LHCN-M2 (cell line): ENCODE results near the gene OSBPL3. TPM values are rescaled to one million over a fixed set of nuclear protein-coding genes. Genes with fewer than 3 reads are reported as not detected.

Experiments used
- DNase-seq: peaks from one replicate; pipeline ENCODE4 v3.0.0-alpha.2; 2012; ENCODE audit warnings: low read depth
- total RNA-seq: library from RNA; depleted of rRNA; stranded (reverse); fragments of >200 nt; gene quantifications from 2 replicates; pipeline ENCODE4 v1.2.3, GENCODE V29; 2014

The OSBPL3 gene
- total RNA-seq, 1 experiment from 2014 or later, result 48.7 TPM

DNA sequence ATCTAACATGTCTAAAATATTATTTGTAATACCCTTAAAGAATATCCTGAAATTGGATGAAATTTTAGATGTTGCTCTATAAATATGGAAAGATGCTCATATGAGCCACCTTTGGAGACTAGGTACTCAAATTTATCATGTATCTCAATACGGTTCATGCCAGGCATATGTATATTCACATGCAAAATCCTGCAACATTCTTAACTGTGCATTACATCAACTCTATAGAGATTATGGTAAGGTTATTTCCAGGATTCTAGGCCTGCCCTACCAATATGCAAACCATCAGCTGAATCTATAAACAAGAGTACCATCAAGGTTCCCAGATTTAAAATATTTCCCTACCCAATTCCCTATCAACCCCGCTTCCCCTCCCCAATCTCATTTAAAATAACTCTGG lies 27.5 kb downstream of the OSBPL3 start:
- no peak for DNase-seq

DNA sequence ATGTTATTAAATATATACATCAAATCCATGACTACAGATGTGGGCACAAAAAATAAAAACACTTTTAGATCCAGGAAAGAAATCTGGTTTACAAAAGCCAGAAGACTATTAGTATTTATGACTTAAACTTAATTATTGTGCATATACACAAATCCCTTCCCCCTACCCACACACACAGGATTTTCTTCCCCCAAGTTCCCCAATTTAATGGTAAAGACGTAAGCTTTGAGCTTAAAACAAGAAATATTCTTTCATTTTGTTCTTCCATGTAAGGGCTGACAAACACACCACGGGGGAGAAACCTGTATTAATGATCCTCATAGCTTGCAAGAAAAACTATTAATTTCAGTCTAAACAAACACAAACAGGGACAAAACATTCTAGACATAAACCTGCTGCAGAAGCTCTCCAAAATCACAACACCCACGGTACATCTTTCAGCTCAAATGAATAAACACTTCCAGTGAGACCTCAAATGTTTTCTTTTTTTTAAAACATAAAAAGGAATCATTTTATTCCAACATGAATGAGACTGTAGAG lies 28.5 kb downstream of the OSBPL3 start:
- no peak for DNase-seq

DNA sequence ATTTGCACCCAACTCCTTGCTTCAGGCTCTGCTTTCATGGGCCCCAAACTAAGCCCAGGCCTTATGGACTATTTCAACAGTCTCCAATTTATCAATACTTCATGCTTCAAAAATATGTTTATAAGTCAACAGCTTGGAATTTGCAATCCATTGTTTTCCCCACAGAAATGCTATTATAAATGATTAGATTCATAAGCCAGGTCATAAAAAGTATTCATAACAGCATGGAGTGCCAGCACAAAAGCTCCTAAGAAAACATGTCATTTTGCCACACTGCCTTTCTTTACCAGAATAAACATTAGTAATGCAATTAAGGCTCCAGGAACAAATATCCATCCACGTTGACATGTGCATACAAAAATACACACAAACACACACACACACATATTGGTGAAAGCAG lies 30.1 kb downstream of the OSBPL3 start:
- no peak for DNase-seq

DNA sequence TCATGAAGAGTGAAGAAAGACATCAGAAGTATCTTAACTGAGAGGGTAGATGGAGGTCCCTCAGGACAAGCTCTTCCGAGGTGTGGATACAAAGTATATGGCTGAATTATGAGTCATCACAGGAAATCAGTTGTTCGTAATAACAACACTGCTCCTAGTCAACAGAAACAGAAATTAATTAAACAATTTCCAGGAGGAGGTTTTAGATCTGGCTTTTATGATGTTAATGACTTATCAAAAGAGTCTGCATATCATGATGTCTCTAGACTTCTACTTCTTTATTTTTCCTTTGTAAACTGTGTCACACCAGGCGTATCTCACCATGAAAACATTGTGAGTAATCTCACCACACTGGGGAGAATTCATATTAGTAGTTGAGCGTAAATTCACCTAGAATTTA lies 31.2 kb downstream of the OSBPL3 start:
- DNase-seq, result peak; percentile 38

DNA sequence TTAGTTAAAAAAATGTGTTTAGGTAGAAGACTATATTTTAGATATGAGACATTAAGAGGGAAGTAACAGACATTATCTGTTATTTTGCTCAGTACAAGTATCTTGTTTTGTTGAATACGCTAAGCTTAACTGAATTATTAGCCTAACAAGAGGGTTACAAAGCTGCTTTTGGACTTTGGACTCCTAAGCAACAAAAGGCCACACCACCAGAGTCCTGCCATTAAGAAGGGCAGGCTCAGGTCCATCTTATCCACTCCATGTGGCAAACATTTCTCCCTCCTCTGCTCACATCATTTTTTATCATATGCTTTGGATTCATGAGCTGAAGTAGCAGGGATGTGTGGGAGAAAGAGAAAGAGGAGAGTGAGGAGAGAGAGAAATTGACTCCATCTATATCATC lies 33.5 kb downstream of the OSBPL3 start:
- no peak for DNase-seq

DNA sequence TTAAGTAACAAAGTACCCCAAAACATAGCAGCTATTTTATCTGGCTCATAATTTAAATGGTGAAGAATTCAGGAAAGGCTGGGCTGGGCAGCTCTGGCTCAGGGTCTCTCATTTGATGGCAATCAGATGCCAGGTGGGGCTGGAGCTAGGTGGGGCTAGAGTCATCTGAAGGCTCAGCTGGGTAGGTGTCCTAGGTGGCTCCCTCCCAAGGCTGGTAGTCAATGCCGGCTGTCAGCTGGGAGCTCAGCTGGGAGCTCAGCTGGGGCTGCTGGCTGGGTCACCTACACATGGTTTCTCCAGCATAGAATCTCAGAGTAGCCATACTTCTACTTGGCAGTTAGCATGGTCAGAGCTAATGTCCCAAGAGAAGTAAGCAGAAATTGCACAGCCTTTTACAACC lies 34.1 kb downstream of the OSBPL3 start:
- DNase-seq, result no peak

DNA sequence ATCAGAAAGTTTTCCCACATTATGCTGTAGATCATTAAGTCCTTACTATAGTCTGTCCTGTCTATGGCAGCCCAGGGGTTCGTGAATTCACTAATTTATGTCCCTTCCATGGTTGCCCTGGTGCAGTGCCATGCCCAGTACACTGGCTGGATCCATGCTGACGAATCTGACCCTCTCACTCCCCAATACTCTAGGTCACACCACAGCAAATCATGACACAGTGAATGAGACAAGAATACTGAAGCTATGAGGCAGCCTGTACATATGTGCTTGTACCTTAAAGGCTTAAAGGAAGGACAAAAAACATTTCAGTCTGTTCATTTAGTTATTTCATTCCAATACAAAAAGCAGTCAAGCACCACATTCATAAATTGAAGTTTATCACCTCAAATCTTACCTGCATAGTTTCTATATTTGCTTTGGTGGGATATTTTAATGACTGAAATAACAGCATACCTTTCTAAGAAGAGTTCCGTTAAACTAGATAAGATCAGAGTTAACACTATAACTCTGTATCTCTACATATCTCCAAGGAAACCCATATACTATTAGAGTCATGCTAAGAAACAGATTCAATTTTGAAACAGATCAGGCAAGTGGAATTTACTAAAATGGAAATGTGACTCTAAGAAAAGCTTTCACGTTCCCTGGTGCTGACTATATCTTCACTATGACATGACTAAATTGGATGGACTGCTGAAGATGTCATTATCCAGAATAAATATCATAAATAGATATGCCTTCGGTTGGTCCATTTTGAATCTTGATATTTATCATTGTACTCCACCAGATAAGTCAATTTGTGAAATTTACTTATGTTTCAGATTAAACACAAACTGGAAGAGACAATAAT lies 36.7 kb downstream of the OSBPL3 start:
- DNase-seq, result no peak

DNA sequence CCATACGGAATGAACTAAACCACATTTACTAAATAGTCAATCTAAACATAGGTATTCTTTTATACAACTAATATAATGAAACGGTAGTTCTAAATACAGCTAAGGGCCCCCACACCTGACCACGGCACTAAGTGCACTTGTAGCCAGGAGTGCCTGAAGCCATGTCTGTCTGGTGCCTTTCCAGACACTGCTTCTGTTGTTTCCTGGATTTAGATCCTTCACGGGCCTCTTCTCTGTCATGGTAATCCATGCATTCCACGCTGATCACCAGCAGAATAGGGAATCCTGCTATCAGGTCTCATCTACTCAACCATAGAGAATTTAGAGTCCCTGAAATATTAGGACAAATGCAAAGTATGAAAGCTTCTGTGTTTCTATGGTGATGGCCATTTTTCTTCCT lies 37.8 kb downstream of the OSBPL3 start:
- DNase-seq, result no peak

DNA sequence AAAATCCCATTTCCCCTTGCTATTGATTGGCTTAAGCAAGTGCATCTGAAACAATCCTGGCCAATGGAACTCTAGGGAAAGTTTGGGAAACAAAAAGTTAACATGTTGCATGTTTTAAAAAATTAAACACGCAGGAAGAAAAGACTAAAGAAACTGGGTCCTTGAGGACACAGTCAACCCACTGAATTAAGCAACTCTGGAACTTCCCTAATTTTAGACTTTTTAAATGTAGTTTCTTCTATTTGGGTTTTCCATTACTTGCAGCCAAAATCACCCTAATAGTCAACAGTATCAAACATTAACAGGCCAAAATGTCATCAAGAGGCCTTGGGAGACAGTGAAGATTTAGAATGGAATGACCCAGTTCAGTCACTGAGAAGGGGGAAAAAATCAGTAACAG lies 40.6 kb downstream of the OSBPL3 start:
- no peak for DNase-seq

DNA sequence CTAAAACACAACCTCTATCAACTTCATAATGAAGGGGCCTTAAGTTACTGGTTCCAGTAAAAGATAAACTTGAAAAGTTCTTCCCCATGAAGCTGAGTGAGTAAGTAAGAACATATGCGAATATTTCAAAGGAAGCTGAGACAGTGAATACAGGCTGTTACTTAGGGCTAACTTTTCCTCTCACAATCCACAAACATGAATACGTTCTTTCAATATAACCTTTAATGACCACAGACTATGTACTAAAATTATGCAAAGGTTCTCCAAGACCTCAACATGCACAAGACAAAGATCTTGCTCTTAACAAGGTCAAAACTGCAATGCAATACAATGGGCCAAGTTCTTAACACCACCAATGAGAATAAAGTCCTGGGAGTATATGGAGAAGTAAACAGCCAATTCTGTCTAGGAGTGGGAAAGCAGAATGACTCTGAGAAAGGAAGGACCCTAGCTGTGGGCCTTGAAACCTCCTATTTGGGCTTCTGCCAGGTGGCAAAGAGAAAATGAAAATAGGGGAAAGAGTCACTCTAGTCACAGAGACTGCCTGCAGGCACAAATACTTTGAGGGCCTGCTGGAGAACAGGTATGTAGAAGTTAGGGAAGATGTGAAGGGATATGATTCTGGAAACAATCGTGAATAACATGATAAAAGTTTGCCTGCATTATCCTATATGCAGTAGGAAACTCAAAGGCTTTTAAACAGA lies 43.7 kb downstream of the OSBPL3 start:
- DNase-seq, result peak; percentile 34

DNA sequence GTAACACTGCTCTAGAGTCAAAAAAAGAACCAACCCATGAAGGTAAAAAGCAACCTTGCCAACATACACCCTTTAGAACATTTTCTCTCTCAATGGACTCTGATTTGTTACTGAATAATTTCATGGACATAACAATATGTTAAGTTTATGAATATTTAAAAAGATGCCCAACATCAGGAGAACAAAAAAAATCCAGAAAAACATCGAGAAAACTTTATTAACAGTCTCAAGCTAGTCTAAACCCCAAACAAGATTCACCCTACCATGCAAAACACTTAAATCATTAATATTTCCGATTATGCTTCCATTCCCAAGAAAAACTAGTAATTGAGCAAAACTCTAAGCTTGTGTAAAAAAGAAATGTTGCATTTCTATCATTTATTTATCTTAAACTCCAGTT lies 46.7 kb downstream of the OSBPL3 start:
- DNase-seq, result no peak

DNA sequence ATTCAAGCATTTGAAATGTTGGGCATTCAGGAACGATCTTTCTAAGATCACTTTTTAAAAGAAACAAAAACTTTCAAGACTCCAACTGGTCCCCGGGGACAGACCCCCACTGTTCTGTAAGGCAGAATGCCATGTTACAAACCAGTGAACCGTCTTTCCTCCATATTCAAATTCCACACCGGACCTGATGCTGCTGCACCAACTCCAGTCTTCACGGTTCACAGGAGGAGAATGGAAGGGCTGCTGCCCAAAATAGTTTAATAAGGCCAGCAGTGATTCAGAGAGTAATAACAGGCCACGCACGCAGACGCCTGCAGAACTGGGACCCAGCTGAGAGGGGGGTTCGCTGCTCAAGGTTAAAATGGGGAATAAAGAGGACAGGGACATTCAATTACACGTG lies 47.2 kb downstream of the OSBPL3 start:
- no peak for DNase-seq

DNA sequence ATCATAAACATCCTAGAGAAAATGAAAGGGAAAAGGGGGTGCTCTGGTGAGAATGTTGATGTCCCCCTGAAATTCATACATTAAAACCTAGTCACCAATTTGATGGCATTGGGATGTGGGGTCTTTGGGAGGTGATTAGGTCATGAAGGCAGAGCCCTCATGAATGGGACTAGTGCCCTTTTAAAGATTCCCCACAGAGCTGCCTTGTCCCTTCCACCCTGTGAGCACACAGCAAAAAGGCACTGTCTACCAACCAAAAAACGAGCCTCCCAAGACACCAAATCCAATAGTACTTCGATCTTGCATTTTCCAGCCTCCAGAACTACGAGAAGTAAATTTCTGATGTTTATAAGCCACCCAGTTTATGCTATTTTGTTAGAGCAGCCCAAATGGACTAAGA lies 47.6 kb downstream of the OSBPL3 start:
- no peak for DNase-seq

DNA sequence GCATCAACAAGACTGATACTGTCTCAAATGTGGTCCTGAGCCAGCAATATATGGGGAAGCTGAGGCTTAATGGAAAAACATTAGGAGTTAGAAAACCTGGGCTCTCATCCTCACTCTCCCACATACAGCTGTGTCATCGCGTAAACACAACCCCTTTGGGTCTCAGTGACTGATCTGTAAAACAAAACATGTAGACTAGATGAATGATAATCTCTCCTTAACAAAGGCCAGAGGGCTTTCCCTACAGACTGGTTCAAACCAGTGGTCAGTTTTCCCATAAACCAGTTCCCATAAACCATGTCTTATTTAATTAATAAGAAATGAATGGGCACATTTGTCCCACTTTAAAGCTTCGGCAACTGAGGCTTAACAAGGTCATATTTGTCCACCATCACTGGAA lies 48.1 kb downstream of the OSBPL3 start:
- DNase-seq, result no peak

DNA sequence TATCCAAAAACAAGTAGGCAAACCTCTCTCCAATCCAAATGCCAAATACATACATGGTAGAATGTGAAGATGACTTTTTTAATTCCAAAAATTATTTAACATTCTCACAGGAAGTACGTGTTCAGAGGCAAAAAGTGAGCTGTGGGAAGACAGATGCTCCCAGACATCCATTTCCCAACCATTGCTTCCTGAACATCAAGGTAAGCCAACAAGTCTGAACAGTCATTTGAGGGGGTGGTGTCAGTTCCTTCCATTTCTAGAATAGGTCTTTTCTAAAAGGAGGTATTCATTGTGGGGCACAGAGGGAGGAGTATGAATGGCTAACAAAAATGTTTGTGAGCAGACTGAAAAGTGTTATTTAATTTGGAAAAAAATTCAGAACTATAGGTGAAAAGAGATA lies 49.1 kb downstream of the OSBPL3 start:
- no peak for DNase-seq

DNA sequence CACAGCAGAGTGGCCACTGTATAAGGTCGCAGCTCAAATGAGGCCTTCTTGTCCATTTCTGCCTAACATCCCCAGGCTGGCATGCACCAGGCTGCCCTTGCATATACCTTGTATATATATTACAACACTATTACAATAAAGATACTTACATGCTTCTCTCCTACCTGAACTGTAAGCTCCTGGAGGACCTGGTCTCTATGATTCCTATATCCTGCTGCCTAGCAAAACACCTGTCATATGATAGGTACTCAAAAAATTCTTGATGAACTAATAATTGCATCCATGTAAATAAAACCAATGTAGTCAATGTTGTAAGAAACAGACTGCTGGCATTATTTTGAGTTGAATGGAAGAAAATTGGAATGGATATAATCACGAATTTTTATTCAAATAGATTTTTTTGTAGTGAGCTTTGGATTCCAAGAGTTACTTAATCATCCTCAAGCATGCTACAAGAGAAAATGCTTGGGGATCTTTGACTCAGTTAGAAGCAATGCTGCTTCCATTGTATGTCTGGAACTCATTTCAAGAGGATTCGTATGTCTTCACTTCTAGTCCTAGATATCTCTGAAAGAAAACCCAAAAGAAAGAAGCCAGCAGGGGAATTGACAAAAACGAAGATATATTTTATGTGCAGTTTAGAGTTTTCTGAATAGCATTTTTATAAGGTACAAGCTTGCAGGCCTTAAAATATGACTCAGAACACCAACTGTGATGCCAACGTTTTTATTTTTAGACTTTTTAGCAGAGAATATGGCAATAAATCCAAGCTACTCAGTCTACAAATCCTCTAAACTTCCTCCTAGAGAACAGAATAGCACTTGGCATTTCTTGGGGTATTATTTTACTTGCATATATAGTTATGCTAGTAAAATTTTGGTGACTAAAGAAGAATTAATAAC lies 53.1 kb downstream of the OSBPL3 start:
- DNase-seq, result peak; percentile 72

DNA sequence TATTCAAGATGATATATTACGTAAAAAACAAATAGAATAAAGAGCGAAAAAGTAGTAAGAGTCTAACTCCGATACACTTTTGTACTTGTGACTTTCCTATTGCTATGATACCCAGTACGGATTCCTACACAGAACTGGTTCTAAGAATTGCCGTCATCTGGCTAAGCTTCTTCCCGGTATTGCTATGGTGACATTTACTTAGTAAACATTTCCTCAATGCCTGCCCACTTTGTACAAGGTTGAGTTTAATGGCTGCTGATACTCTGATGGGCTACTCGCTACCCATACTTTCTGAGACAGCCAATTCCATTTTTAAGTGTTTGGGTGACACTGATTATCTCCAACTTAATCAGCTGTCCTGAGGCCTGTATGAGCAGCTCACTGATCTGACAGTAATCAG lies 55.6 kb downstream of the OSBPL3 start:
- no peak for DNase-seq

DNA sequence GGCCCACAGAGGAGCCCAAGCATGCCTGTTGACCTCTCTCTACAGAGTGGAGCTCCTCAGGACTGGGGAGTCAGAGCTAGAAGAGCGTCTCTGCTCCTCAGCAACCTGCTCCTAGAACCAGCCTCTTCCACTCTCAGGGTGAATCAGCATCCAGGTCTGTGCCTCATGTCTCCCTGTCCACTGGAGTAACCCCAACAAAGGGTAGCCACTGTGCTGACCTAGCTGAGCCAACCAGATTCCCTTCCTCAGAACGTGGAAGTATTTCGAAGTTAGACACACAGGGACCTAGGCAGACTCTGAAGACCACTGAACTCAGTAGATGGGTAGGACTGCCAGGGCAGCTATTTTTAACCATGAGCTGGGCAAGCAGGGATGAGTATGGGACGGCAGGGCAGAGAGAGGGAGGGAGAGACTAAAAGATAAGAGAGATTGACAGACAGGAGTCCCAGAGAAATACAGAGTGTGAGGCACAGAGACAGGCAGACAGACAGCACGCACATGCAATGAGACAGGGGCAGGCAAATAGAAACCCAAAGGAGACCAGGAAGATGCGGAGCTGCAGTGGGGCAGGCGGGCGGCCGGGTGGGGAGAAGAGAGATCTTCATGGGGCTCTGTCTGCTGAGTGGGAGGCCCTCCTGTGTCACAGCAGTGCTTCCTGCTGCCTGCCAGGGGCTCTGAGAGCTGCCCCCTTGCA lies 56.7 kb downstream of the OSBPL3 start:
- no peak for DNase-seq

DNA sequence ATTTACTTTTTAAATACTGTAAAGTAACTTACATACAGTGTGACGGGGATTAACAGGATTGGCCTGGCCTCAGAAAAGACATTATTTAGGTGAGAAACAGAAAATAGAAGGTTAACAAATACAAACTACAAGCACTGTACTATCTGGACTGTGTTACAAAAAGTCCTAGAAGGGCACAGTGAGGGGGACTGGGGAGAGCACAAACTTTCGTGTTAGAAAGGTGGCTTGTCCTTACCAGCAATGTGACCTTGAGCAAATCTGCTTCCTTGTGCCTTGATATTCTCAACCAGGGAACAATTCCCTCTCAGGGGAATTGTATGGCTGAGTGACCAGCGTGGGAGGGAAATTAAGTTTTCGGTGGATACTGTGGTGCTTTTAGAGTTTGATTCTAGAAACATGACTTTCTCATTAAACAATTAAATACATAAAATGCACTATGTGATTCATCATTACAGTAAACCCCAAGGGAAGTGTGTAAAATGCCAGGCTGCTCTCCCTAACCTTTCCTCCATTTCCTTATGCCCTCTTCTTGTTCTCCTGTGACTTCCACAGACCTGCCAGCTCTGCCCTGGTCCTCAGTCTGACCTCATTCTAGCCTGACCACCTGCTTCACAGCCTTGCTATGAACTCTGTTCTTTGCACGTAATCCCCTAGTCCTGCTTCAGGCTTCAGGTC lies 57.7 kb downstream of the OSBPL3 start:
- peak; percentile 67 for DNase-seq

DNA sequence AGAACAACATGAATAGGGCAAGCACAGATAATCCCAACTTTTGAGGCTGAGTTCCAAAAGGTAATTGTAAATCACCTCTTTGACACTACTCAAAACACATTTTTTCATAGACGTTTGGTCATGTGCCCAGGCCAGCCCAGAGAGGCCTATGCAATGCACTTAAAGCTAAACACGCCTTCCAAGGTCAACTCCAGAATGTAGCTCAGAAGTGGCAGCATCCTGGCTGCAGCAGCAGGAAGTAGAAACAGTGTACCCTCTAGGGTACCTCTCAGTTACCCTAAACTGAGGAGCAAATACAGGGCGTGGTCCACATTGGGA lies 58.7 kb downstream of the OSBPL3 start:
- no peak for DNase-seq
